HepG2 (cell line): ENCODE data around the gene MPIG6B. TPM values are rescaled to one million over a fixed set of nuclear protein-coding genes. Genes with fewer than 3 reads are reported as not detected.

ENCODE experiments used
- CC2D1A ChIP-seq: sonication (generic); formaldehyde crosslinking; IDR thresholded peaks from 2 replicates; pipeline ENCODE4 v1.8.1; 2023; ENCODE audit warnings: mild to moderate bottlenecking, missing genetic modification reagents
- FIP1L1 ChIP-seq: fragments of 200-400 bp; formaldehyde crosslinking; IDR thresholded peaks from 2 replicates; pipeline ENCODE4 v1.6.1; 2018; ENCODE audit warnings: low read depth, mild to moderate bottlenecking, low read length, moderate library complexity, borderline replicate concordance; ENCODE audit not compliant: insufficient read depth
- FOXM1 ChIP-seq: sonication (generic); formaldehyde crosslinking; IDR thresholded peaks from 2 replicates; pipeline ENCODE4 v1.5.0; 2020; ENCODE audit warnings: missing genetic modification reagents
- HCFC1 ChIP-seq: fragments of 150-350 bp; IDR thresholded peaks from 2 replicates; pipeline ENCODE4 v1.6.1; 2014; ENCODE audit warnings: low read depth, low read length
- HMG20A ChIP-seq: IDR thresholded peaks from 2 replicates; pipeline ENCODE4 v1.6.1; 2016; ENCODE audit warnings: borderline replicate concordance
- HNF4G ChIP-seq, 2 experiments: sonication (generic) in 1 of 2; formaldehyde crosslinking in 1 of 2; IDR thresholded peaks; 2 replicates each; pipeline versions ENCODE4 v1.4.0 to v1.6.1; 2011 to 2020; ENCODE audit warnings: borderline replicate concordance in 2 of 2, low read depth in 2 of 2, mild to moderate bottlenecking in 2 of 2, low read length in 1 of 2, missing genetic modification reagents in 1 of 2, moderate library complexity in 1 of 2
- MED1 ChIP-seq: sonication (generic); formaldehyde crosslinking; IDR thresholded peaks from 2 replicates; pipeline ENCODE4 v1.4.0; 2020; ENCODE audit warnings: missing genetic modification reagents
- MYC ChIP-seq: sonication (generic); formaldehyde crosslinking; IDR thresholded peaks from 2 replicates; pipeline ENCODE4 v1.9.0; 2021; ENCODE audit warnings: missing genetic modification reagents, borderline replicate concordance
- NFIB ChIP-seq: sonication (generic); formaldehyde crosslinking; IDR thresholded peaks from 2 replicates; pipeline ENCODE4 v1.9.0; 2021; ENCODE audit warnings: missing genetic modification reagents, mild to moderate bottlenecking, borderline replicate concordance
- NFKBIZ ChIP-seq: IDR thresholded peaks from 2 replicates; pipeline ENCODE4 v1.6.1; 2018; ENCODE audit warnings: missing genetic modification reagents, missing compliant biosample characterization
- PHF8 ChIP-seq: sonication (generic); formaldehyde crosslinking; IDR thresholded peaks from 2 replicates; pipeline ENCODE4 v1.5.0; 2020; ENCODE audit warnings: missing genetic modification reagents
- TBL1XR1 ChIP-seq: fragments of 150-350 bp; IDR thresholded peaks from 2 replicates; pipeline ENCODE4 v1.6.1; 2014; ENCODE audit warnings: borderline replicate concordance, low read length; ENCODE audit not compliant: partially characterized antibody
- TOPORS ChIP-seq: sonication (generic); formaldehyde crosslinking; IDR thresholded peaks from 2 replicates; pipeline ENCODE4 v1.8.0; 2023; ENCODE audit warnings: mild to moderate bottlenecking, missing genetic modification reagents
- TSC22D2 ChIP-seq: sonication (generic); formaldehyde crosslinking; IDR thresholded peaks from 2 replicates; pipeline ENCODE4 v1.5.1; 2020; ENCODE audit warnings: missing genetic modification reagents, mild to moderate bottlenecking, borderline replicate concordance
- ZFP82 ChIP-seq: sonication (generic); formaldehyde crosslinking; IDR thresholded peaks from 2 replicates; pipeline ENCODE4 v1.5.1; 2020; ENCODE audit warnings: mild to moderate bottlenecking, missing genetic modification reagents, borderline replicate concordance
- ZNF296 ChIP-seq: sonication (generic); formaldehyde crosslinking; conservative IDR thresholded peaks from 2 replicates; pipeline ENCODE4 v1.5.0; 2020; ENCODE audit warnings: mild to moderate bottlenecking, missing genetic modification reagents
- ZNF713 ChIP-seq: sonication (generic); formaldehyde crosslinking; IDR thresholded peaks from 2 replicates; pipeline ENCODE4 v1.4.0; 2020; ENCODE audit warnings: mild to moderate bottlenecking, missing genetic modification reagents
- polyA plus RNA-seq, 8 experiments: library from polyadenylated mRNA; depleted of rRNA in 3 of 8; stranded (reverse) in 7 of 8; unstranded in 1 of 8; fragments of >200 nt; fragmentation: Illumina TruSeq in 4 of 8; extraction: Trizol in 4 of 8; gene quantifications; 2 replicates each; pipeline versions ENCODE4 v1.2.1 to v1.2.3, GENCODE V29; 2011 to 2016; ENCODE audit warnings: low read depth in 4 of 8, missing spikeins in 1 of 8, mixed read lengths in 1 of 8; ENCODE audit not compliant: insufficient read depth in 1 of 8
- total RNA-seq, 5 experiments: library from RNA; depleted of rRNA; stranded (reverse); fragments of >200 nt; fragmentation: Illumina TruSeq; extraction: Trizol; gene quantifications; 2 replicates each; pipeline ENCODE4 v1.2.3, GENCODE V29; 2016; ENCODE audit warnings: low read depth in 1 of 5
- TF ChIP-seq, protein P1 (sequence below): sonication (generic); formaldehyde crosslinking; IDR thresholded peaks from 2 replicates; pipeline ENCODE4 v1.5.0; 2020; ENCODE audit warnings: missing genetic modification reagents
- TF ChIP-seq, protein P2 (sequence below): sonication (generic); formaldehyde crosslinking; IDR thresholded peaks from 2 replicates; pipeline ENCODE4 v1.4.0; 2020; ENCODE audit warnings: missing genetic modification reagents
- TF ChIP-seq, protein P3 (sequence below): sonication (generic); formaldehyde crosslinking; IDR thresholded peaks from 2 replicates; pipeline ENCODE4 v1.5.0; 2020; ENCODE audit warnings: mild to moderate bottlenecking, missing genetic modification reagents, moderate library complexity
- TF ChIP-seq, protein P4 (sequence below): sonication (generic); IDR thresholded peaks from 2 replicates; pipeline ENCODE4 v1.6.1; 2016; ENCODE audit warnings: low read depth, borderline replicate concordance

The MPIG6B gene
- total and polyA plus RNA-seq, 2 of the 13 experiments (the other 11 are each of a cell fraction or from before 2014, with no cell fraction given) = not detected

DNA sequence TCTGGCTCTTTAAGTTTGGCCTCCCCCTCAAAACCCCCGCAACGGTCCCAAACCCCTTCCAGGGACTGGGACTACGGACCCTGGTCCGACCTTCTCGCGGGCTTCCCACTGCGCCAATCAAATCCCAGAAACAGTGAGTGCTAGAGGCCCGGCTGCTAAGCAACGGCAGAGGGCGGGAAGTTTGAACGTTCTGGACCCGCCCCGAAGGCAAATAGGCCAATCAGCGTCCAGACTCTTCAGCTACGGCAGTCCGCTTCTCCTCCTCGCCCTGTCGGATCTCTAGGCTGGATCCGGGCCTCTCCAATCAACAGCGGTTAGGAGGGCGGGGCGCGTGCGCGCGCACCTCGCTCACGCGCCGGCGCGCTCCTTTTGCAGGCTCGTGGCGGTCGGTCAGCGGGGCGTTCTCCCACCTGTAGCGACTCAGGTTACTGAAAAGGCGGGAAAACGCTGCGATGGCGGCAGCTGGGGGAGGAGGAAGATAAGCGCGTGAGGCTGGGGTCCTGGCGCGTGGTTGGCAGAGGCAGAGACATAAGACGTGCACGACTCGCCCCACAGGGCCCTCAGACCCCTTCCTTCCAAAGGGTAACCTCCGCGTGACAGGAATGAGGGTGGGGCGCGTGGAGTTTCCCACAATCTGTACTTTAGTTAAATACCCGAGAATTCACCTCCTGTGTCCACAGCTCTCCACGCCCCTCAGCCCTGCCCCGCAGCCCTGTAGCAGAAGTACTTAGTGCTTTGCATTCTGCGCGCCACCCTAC, 16.6 kb downstream of the MPIG6B start, which contains the start of gene MSH5 (continued):
- TF ChIP-seq, protein P1, sequence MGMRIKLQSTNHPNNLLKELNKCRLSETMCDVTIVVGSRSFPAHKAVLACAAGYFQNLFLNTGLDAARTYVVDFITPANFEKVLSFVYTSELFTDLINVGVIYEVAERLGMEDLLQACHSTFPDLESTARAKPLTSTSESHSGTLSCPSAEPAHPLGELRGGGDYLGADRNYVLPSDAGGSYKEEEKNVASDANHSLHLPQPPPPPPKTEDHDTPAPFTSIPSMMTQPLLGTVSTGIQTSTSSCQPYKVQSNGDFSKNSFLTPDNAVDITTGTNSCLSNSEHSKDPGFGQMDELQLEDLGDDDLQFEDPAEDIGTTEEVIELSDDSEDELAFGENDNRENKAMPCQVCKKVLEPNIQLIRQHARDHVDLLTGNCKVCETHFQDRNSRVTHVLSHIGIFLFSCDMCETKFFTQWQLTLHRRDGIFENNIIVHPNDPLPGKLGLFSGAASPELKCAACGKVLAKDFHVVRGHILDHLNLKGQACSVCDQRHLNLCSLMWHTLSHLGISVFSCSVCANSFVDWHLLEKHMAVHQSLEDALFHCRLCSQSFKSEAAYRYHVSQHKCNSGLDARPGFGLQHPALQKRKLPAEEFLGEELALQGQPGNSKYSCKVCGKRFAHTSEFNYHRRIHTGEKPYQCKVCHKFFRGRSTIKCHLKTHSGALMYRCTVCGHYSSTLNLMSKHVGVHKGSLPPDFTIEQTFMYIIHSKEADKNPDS = peak; percentile 93
- TF ChIP-seq, protein P2, sequence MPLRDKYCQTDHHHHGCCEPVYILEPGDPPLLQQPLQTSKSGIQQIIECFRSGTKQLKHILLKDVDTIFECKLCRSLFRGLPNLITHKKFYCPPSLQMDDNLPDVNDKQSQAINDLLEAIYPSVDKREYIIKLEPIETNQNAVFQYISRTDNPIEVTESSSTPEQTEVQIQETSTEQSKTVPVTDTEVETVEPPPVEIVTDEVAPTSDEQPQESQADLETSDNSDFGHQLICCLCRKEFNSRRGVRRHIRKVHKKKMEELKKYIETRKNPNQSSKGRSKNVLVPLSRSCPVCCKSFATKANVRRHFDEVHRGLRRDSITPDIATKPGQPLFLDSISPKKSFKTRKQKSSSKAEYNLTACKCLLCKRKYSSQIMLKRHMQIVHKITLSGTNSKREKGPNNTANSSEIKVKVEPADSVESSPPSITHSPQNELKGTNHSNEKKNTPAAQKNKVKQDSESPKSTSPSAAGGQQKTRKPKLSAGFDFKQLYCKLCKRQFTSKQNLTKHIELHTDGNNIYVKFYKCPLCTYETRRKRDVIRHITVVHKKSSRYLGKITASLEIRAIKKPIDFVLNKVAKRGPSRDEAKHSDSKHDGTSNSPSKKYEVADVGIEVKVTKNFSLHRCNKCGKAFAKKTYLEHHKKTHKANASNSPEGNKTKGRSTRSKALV (CRISPR knock-in tag) = peak; percentile 69
- no peak for TF ChIP-seq NFKBIZ (CRISPR knock-in tag)
- TF ChIP-seq FIP1L1 = 0 out of 2 replicates have a peak, but pooled peaks have one; percentile 34
- peak; percentile 49 for TF ChIP-seq TBL1XR1
- peak; percentile 99 for TF ChIP-seq NFIB (CRISPR knock-in tag)
- peak; percentile 91 for TF ChIP-seq MED1 (CRISPR knock-in tag)
- TF ChIP-seq FOXM1 = peak; percentile 67; the same call in 1 of the 2 replicates
- TF ChIP-seq ZFP82 (CRISPR knock-in tag) = peak; percentile 99
- TF ChIP-seq CC2D1A = peak; percentile 98
- no peak; the same call in 1 of the 2 replicates for TF ChIP-seq ZNF713
- TF ChIP-seq, protein P3, sequence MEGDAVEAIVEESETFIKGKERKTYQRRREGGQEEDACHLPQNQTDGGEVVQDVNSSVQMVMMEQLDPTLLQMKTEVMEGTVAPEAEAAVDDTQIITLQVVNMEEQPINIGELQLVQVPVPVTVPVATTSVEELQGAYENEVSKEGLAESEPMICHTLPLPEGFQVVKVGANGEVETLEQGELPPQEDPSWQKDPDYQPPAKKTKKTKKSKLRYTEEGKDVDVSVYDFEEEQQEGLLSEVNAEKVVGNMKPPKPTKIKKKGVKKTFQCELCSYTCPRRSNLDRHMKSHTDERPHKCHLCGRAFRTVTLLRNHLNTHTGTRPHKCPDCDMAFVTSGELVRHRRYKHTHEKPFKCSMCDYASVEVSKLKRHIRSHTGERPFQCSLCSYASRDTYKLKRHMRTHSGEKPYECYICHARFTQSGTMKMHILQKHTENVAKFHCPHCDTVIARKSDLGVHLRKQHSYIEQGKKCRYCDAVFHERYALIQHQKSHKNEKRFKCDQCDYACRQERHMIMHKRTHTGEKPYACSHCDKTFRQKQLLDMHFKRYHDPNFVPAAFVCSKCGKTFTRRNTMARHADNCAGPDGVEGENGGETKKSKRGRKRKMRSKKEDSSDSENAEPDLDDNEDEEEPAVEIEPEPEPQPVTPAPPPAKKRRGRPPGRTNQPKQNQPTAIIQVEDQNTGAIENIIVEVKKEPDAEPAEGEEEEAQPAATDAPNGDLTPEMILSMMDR (CRISPR knock-in tag) = no peak
- TF ChIP-seq HMG20A (CRISPR knock-in tag) = 0 out of 2 replicates have a peak, but pooled peaks have one; percentile 16
- TF ChIP-seq MYC (CRISPR knock-in tag) = peak; percentile 97
- peak; percentile 99 for TF ChIP-seq TOPORS (CRISPR knock-in tag)
- no peak for TF ChIP-seq TSC22D2 (CRISPR knock-in tag)
- peak; percentile 76 for TF ChIP-seq PHF8 (CRISPR knock-in tag)
- peak; percentile 96 for TF ChIP-seq HNF4G (IDR thresholded peaks at IDR 0.05; ENCODE audit: borderline replicate concordance, low read depth, low read length)
- no peak; the same call in 1 of the 2 replicates for TF ChIP-seq HNF4G (CRISPR knock-in tag; IDR thresholded peaks at IDR 0.05; ENCODE audit: borderline replicate concordance, low read depth)
- TF ChIP-seq HCFC1 = no peak; the same call in 1 of the 2 replicates
- TF ChIP-seq, protein P4, sequence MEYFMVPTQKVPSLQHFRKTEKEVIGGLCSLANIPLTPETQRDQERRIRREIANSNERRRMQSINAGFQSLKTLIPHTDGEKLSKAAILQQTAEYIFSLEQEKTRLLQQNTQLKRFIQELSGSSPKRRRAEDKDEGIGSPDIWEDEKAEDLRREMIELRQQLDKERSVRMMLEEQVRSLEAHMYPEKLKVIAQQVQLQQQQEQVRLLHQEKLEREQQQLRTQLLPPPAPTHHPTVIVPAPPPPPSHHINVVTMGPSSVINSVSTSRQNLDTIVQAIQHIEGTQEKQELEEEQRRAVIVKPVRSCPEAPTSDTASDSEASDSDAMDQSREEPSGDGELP = peak; percentile 69; the same call in 1 of the 2 replicates
- peak; percentile 95 for TF ChIP-seq ZNF296 (CRISPR knock-in tag)
